Neural cell (in vitro differentiated cells): ENCODE data around the gene OR2T11.

ENCODE experiments used
- EP300 ChIP-seq: fragments of 450-650 bp; conservative IDR thresholded peaks from 2 replicates; pipeline ENCODE4 v1.6.1; 2014; ENCODE audit warnings: antibody characterized with exemption, mild to moderate bottlenecking, moderate library complexity; ENCODE audit not compliant: poor library complexity, severe bottlenecking
- EZH2 ChIP-seq: fragments of 200-600, 300-800 bp; shearing (Covaris generic), sonication (generic); IDR thresholded peaks from 2 replicates; pipeline ENCODE4 v1.6.1; 2014; ENCODE audit warnings: antibody characterized with exemption, low read length, borderline replicate concordance, mild to moderate bottlenecking; ENCODE audit not compliant: insufficient read depth, poor library complexity, severe bottlenecking
- MXI1 ChIP-seq: fragments of 450-650 bp; conservative IDR thresholded peaks from 2 replicates; pipeline ENCODE4 v1.6.1; 2014; ENCODE audit warnings: antibody characterized with exemption, mild to moderate bottlenecking; ENCODE audit not compliant: poor library complexity, severe bottlenecking
- POLR2AphosphoS5 ChIP-seq: IDR thresholded peaks from 2 replicates; pipeline ENCODE4 v1.6.1; 2012
- TF ChIP-seq, protein P1 (sequence below): IDR thresholded peaks from 2 replicates; pipeline ENCODE4 v1.6.1; 2012; ENCODE audit warnings: borderline replicate concordance
- TF ChIP-seq, protein P2 (sequence below): fragments of 450-650 bp; IDR thresholded peaks from 2 replicates; pipeline ENCODE4 v1.5.1; 2014; ENCODE audit warnings: antibody characterized with exemption, mild to moderate bottlenecking, moderate library complexity; ENCODE audit not compliant: poor library complexity, severe bottlenecking

DNA sequence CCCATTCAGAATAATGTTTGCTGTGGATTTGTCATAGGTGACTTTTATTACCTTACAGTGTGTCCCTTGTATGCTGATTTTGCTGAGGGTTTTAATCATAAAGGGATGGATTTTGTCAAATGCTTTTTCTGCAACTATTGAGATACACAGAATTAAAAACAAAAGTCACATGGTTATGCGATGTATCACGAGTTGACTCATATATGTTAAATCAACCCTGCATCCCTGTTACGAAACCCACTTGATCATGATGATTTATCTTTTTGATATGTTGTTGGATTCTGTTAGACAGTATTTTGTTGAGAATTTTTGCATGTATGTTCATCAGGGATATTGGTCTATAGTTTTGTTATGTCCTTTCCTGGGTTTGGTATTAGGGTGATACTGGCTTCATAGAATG lies 49.6 kb downstream of the OR2T11 start:
- TF ChIP-seq, protein P1, sequence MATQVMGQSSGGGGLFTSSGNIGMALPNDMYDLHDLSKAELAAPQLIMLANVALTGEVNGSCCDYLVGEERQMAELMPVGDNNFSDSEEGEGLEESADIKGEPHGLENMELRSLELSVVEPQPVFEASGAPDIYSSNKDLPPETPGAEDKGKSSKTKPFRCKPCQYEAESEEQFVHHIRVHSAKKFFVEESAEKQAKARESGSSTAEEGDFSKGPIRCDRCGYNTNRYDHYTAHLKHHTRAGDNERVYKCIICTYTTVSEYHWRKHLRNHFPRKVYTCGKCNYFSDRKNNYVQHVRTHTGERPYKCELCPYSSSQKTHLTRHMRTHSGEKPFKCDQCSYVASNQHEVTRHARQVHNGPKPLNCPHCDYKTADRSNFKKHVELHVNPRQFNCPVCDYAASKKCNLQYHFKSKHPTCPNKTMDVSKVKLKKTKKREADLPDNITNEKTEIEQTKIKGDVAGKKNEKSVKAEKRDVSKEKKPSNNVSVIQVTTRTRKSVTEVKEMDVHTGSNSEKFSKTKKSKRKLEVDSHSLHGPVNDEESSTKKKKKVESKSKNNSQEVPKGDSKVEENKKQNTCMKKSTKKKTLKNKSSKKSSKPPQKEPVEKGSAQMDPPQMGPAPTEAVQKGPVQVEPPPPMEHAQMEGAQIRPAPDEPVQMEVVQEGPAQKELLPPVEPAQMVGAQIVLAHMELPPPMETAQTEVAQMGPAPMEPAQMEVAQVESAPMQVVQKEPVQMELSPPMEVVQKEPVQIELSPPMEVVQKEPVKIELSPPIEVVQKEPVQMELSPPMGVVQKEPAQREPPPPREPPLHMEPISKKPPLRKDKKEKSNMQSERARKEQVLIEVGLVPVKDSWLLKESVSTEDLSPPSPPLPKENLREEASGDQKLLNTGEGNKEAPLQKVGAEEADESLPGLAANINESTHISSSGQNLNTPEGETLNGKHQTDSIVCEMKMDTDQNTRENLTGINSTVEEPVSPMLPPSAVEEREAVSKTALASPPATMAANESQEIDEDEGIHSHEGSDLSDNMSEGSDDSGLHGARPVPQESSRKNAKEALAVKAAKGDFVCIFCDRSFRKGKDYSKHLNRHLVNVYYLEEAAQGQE: no peak
- TF ChIP-seq, protein P2, sequence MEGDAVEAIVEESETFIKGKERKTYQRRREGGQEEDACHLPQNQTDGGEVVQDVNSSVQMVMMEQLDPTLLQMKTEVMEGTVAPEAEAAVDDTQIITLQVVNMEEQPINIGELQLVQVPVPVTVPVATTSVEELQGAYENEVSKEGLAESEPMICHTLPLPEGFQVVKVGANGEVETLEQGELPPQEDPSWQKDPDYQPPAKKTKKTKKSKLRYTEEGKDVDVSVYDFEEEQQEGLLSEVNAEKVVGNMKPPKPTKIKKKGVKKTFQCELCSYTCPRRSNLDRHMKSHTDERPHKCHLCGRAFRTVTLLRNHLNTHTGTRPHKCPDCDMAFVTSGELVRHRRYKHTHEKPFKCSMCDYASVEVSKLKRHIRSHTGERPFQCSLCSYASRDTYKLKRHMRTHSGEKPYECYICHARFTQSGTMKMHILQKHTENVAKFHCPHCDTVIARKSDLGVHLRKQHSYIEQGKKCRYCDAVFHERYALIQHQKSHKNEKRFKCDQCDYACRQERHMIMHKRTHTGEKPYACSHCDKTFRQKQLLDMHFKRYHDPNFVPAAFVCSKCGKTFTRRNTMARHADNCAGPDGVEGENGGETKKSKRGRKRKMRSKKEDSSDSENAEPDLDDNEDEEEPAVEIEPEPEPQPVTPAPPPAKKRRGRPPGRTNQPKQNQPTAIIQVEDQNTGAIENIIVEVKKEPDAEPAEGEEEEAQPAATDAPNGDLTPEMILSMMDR: no peak
- TF ChIP-seq POLR2AphosphoS5: no peak
- no peak for TF ChIP-seq EP300
- TF ChIP-seq EZH2: no peak
- no peak for TF ChIP-seq MXI1
